GM18870 (cell line): ENCODE measurements around the gene GHRH.
A peak's percentile ranks its signal among the peaks of the same experiment; 100 is the strongest.

Experiments
- ATAC-seq: cut with Tn5 transposase; IDR thresholded peaks from one replicate; pipeline ENCODE4 v1.9.1; 2021; ENCODE audit warnings: moderate library complexity; ENCODE audit not compliant: unreplicated experiment

GHRH gene, protein sequence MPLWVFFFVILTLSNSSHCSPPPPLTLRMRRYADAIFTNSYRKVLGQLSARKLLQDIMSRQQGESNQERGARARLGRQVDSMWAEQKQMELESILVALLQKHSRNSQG

DNA sequence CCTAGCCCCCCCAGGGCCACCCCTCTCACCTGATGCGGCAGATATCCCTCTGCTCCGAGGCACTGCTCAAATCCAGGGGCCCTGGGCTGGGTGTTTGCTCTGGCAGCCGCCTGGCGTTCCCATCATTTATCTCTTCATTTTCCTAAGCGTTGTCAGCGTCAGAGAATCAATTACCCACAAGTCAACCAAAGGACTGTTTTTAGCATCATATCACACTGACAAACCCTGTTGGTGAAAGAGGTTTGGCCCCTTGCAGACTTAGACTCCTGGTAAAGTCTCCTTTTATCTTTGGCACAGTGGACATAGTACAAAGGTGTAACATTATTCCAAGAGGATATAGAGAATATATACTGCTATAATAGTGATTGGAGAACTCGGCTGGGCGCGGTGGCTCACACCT is at the start of gene GHRH:
Gene GHRH (minus strand): TSS at position 101 of the 400 bp plus-strand sequence. CDS start 4,925 bp downstream, outside the sequence.
- ATAC-seq, result no peak

GRCh38 chr20:37310951-37311350 is 49.3 kb upstream of the GHRH start:
- no peak for ATAC-seq

DNA sequence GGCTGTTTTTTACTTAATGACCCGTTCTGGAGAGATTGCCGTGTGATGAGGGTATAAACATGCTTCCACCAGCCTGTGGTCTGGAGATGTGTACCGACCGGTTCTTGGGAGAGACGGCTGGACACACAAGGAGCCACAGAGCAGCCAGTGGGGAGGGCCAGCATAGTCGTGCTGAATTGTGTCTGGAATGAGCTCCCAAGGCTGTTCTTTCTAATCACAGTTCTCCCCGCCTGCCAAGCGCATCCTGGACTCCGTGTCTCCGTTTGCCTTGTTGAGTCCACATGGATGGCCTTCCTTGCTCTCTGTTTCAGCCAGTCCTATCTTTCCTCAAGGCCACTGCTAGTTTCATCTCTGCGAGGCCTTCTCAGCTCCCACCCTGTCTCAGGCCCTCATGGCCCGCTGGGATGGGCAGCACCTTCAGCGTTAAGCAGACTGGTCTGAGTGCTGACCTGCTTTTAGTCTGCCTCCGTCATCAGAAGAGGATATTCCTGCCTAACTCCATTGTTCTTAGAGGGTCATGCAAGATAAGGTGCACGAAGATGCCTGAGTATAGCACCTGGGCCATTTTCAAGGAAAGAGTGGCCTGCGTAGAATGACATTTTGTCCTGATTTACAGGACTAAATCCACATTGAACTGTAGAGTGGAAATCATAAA is 48.4 kb upstream of the GHRH start:
- no peak for ATAC-seq

DNA sequence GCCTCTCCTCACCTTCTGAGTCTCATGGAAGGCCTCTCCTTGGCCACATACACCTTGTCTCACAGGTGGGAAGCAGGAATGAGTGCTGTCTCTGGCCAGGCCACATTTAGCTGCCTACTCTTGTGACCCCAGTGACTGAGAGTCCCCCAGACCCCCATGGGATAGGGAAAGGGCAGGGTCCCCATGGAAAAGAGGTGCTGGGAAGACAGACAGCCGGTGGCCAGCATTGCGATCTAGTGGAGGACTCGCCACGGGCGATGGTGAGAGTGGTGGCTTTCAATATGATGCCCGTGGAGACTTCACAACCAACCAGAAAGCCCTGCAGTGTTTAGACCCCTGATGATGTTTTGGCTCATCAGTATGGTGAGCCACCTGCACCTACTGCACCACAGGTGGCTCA is 47.7 kb upstream of the GHRH start:
- ATAC-seq, result no peak

GRCh38 chr20:37308086-37309050 is 46.8 kb upstream of the GHRH start:
- ATAC-seq, result peak; percentile 84

- no peak for ATAC-seq
These were observed 44.2 kb upstream of the GHRH start for GRCh38 chr20:37305839-37306238.

- no peak for ATAC-seq
These were observed 43.5 kb upstream of the GHRH start for GRCh38 chr20:37305079-37305478.

GRCh38 chr20:37303637-37304036 is 42.0 kb upstream of the GHRH start:
- no peak for ATAC-seq

DNA sequence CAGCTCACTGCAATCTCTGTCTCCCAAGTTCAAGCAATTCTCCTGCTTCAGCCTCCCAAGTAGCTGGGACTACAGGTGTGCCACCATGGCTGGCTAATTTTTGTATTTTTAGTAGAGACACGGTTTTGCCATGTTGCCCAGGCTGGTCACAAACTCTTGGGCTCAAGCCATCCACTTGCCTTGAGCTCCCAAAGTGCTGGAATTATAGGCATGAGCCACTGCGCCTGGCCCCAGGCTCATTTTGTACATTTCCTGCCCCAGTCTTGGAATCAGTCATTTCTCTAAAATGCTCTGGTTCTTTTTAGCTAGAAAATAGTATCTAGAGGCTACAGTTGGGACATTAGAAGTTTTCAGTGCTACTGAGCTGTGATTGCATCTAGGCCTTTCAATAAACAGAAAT is 41.4 kb upstream of the GHRH start:
- ATAC-seq, result no peak

DNA sequence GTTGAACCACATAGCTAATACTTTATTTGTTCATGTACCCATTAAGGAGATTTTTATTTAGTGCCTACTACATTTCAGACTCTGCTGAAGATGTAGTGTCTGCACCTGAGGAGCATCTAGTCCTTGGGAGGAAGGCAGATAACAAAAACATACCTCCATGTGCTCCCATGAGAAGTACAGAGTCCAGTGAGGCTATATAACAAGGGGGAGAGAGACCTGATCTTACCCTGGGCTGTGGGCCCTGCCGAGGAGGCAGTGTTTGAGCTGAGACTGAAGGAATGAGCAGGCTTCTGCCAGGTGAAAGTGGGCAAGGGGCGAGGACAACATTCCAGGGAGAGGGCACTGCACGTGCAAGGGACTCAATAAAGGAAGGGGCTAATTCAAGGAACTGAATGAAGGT is 39.9 kb upstream of the GHRH start:
- no peak for ATAC-seq

DNA sequence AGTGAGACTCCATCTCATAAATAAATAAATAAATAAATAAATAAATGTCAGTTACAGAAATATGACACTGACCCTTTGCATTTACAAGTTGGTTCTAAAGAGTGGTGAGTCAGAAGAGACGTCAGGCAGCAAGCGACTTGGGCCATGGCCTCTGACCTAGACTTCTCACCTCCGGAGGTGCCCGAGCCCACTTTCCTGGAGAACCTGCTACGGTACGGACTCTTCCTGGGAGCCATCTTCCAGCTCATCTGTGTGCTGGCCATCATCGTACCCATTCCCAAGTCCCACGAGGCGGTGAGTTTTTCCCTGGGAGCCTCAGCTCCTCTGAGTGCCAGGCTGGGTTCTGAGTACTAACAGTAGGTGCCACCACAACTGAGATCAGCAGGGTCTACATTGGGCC is 39.5 kb upstream of the GHRH start:
- no peak for ATAC-seq

GRCh38 chr20:37299718-37300528 is 38.3 kb upstream of the GHRH start:
- no peak for ATAC-seq

DNA sequence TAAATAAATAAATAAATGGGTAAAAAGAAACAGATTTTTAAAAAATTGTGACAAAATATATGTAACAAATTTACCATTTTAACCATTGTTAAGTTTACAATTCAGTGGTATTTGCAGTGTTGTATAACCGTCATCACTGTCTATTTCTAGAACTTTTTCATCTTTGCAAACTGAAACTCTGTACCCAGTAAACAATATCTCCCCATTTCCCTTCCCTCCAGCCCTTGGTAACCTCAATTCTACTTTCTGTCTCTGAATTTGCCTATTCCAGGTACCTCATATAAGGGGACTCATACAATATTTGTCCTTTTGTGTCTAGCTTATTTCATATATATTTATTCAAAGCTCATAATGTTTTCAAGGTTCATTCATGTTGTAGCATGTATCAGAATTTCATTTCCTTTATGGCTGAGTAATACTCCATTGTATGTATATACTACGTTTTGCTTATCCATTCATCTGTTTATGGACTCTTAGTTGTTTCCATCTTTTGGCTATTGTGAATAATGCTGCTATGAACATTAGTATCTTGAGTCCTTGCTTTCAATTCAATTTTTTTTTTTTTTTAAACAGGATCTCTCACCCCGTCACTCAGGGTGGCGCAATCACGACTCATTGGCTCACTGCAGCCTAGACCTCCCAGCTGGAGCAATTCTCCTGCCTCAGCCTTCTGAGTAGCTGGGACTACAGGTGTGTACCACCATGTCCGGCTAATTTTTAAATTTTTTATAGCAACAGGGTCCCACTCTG is 36.8 kb upstream of the GHRH start:
- ATAC-seq, result no peak

- ATAC-seq, result no peak
These were observed 35.6 kb upstream of the GHRH start for GRCh38 chr20:37297066-37297736.

DNA sequence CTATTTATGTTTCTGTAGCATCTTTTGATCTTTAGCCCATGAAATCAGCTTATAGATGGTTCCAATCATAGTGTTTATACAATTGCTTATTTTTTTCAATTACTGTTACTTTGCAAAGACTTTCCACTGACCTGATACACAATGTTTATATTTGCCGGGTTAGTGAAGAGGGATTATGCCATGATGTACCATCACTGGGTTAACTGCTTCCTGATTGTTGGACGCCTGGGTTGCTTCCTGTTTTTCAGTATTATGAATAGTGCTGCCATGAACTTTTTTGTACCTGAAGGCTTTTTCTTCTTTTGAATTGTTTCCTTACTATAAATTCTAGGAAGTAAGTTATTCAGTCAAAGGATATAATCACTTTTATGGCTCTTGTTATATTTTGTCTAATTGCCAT is 34.8 kb upstream of the GHRH start:
- no peak for ATAC-seq

DNA sequence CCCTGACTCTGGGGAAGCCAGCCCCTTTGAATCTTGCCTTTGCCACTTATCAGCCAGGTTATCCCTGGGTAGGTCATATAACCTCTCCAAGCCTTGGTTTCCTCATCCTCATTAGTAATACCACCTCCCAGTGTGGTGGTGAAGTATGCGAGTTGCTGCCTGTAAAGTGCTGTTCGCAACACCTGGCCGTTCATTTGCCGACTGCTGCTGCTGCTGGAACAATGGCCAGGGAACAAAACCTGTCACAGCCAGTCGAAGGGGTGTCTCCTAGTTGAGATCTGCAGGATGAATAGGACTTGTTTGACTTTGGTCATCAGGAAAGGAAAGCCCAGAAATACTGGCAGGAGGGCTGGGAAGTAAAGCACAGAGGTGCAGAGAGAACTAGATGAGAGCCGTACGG is 34.0 kb upstream of the GHRH start:
- no peak for ATAC-seq

- no peak for ATAC-seq
These were observed 33.4 kb upstream of the GHRH start for GRCh38 chr20:37295001-37295400.

GRCh38 chr20:37294262-37294981 is 32.8 kb upstream of the GHRH start:
- ATAC-seq, result no peak

GRCh38 chr20:37293301-37293943 is 31.8 kb upstream of the GHRH start:
- ATAC-seq, result no peak
